Gastroesophageal sphincter (tissue), 3 donors: ENCODE measurements around the gene UBR4.

Source experiments
- EP300 ChIP-seq: sonication (generic); formaldehyde crosslinking; IDR thresholded peaks from one replicate; pipeline ENCODE4 v1.6.1; 2017; ENCODE audit warnings: antibody characterized with exemption, mild to moderate bottlenecking
- POLR2A ChIP-seq, 2 donors: fragments of 450-650 bp; IDR thresholded peaks; one replicate each; pipeline ENCODE4 v1.6.1; 2017; ENCODE audit warnings: antibody characterized with exemption in 2 of 2, mild to moderate bottlenecking in 2 of 2, moderate library complexity in 1 of 2
- POLR2AphosphoS5 ChIP-seq: sonication (generic); formaldehyde crosslinking; IDR thresholded peaks from one replicate; pipeline ENCODE4 v1.6.1; 2017; ENCODE audit warnings: antibody characterized with exemption
- TF ChIP-seq, protein P1 (sequence below), 4 experiments: fragments of 200-600 bp in 2 of 4; fragments of 450-650 bp in 2 of 4; sonication (generic) in 1 of 4; IDR thresholded peaks; one replicate each; pipeline ENCODE4 v1.5.1; 2017 to 2019; ENCODE audit warnings: antibody characterized with exemption in 4 of 4, mild to moderate bottlenecking in 2 of 4, moderate library complexity in 2 of 4

DNA sequence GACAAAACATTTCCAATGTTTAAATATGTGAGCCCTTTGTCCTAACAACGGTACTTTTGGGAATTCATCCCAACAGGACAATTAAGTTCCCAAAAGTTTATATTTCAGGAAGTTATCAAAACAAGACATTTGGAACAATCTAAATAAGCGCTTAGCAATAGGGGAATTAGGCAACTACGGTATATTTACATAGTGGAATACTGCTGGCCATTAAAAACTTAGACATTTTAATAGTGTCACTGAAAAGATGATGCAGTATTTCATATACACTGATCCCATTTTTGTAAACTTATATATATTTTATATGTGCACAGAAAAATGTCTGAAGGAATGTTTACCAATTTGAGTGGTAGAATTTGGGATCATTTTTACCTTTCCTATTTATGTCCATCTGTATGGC, 20.8 kb downstream of the UBR4 start:
- TF ChIP-seq, protein P1, sequence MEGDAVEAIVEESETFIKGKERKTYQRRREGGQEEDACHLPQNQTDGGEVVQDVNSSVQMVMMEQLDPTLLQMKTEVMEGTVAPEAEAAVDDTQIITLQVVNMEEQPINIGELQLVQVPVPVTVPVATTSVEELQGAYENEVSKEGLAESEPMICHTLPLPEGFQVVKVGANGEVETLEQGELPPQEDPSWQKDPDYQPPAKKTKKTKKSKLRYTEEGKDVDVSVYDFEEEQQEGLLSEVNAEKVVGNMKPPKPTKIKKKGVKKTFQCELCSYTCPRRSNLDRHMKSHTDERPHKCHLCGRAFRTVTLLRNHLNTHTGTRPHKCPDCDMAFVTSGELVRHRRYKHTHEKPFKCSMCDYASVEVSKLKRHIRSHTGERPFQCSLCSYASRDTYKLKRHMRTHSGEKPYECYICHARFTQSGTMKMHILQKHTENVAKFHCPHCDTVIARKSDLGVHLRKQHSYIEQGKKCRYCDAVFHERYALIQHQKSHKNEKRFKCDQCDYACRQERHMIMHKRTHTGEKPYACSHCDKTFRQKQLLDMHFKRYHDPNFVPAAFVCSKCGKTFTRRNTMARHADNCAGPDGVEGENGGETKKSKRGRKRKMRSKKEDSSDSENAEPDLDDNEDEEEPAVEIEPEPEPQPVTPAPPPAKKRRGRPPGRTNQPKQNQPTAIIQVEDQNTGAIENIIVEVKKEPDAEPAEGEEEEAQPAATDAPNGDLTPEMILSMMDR (IDR thresholded peaks at IDR 0.05) = no peak
- no peak for TF ChIP-seq POLR2A (IDR thresholded peaks at IDR 0.05)
- TF ChIP-seq POLR2AphosphoS5 = no peak
- no peak for TF ChIP-seq EP300
